ENCODE data around the gene FKBP9.
A peak's percentile ranks its signal among the peaks of the same experiment; 100 is the strongest.
"Not testable (repeated sequence)": the region's sequence is repeated elsewhere in the genome, so short reads cannot be mapped to it uniquely, and the experiment has no call there.

Gene FKBP9

GRCh38 chr7:32964461-32965159 is 7.4 kb downstream of the FKBP9 start:
- DNase-seq; H3K27ac ChIP-seq; in situ Hi-C loops (cut with HindIII; ENCODE audit: low pct_ligation_motif_present, low sequenced_read_pairs); H3K4me3 ChIP-seq (ENCODE audit: low read depth, low read length); H3K27me3 ChIP-seq (replicated peaks); H3K36me3 ChIP-seq (replicated peaks): not testable (repeated sequence)
- peak; percentile 41 for TF ChIP-seq CTCF (IDR thresholded peaks at IDR 0.05; ENCODE audit: low read depth, low read length, missing control alignments)

- H3K4me3 ChIP-seq (ENCODE audit: low read depth, low read length); H3K27ac ChIP-seq: not testable (repeated sequence)
Observed at GRCh38 chr7:32966489-32967267, 9.4 kb downstream of the FKBP9 start.

GRCh38 chr7:32967268-32967582 is 10.0 kb downstream of the FKBP9 start:
- H3K27ac ChIP-seq; H3K4me3 ChIP-seq (ENCODE audit: low read depth, low read length); DNase-seq; in situ Hi-C loops (cut with HindIII; ENCODE audit: low pct_ligation_motif_present, low sequenced_read_pairs); H3K27me3 ChIP-seq (replicated peaks); H3K36me3 ChIP-seq (replicated peaks): not testable (repeated sequence)

More at GRCh38 chr7:32966489-32967267, 9.4 kb downstream of the FKBP9 start:
- DNase-seq; H3K36me3 ChIP-seq (replicated peaks); H3K27me3 ChIP-seq (replicated peaks); in situ Hi-C loops (cut with HindIII; ENCODE audit: low pct_ligation_motif_present, low sequenced_read_pairs): not testable (repeated sequence)

- H3K36me3 ChIP-seq (replicated peaks); H3K27me3 ChIP-seq (replicated peaks); H3K27ac ChIP-seq; H3K4me3 ChIP-seq (ENCODE audit: low read depth, low read length); in situ Hi-C loops (cut with HindIII; ENCODE audit: low pct_ligation_motif_present, low sequenced_read_pairs); DNase-seq: not testable (repeated sequence)
Observed at GRCh38 chr7:32971967-32972366, 14.7 kb downstream of the FKBP9 start.

- H3K27me3 ChIP-seq (replicated peaks); in situ Hi-C loops (cut with HindIII; ENCODE audit: low pct_ligation_motif_present, low sequenced_read_pairs); H3K36me3 ChIP-seq (replicated peaks); H3K27ac ChIP-seq; DNase-seq; H3K4me3 ChIP-seq (ENCODE audit: low read depth, low read length): not testable (repeated sequence)
Observed at GRCh38 chr7:32977159-32977558, 19.9 kb downstream of the FKBP9 start.

GRCh38 chr7:32979246-32979645 is 22.0 kb downstream of the FKBP9 start:
- H3K27me3 ChIP-seq (replicated peaks); in situ Hi-C loops (cut with HindIII; ENCODE audit: low pct_ligation_motif_present, low sequenced_read_pairs); H3K27ac ChIP-seq; H3K36me3 ChIP-seq (replicated peaks); H3K4me3 ChIP-seq (ENCODE audit: low read depth, low read length): not testable (repeated sequence)
- DNase-seq, result peak; percentile 18

GRCh38 chr7:32979902-32980301 is 22.7 kb downstream of the FKBP9 start:
- in situ Hi-C loops (cut with HindIII; ENCODE audit: low pct_ligation_motif_present, low sequenced_read_pairs); H3K4me3 ChIP-seq (ENCODE audit: low read depth, low read length); H3K27me3 ChIP-seq (replicated peaks); H3K27ac ChIP-seq; DNase-seq; H3K36me3 ChIP-seq (replicated peaks): not testable (repeated sequence)

GRCh38 chr7:32988148-32988547 is 30.9 kb downstream of the FKBP9 start:
- H3K4me3 ChIP-seq (ENCODE audit: low read depth, low read length); in situ Hi-C loops (cut with HindIII; ENCODE audit: low pct_ligation_motif_present, low sequenced_read_pairs); H3K36me3 ChIP-seq (replicated peaks); H3K27me3 ChIP-seq (replicated peaks); DNase-seq; H3K27ac ChIP-seq: not testable (repeated sequence)

- H3K27ac ChIP-seq; DNase-seq; H3K27me3 ChIP-seq (replicated peaks); H3K4me3 ChIP-seq (ENCODE audit: low read depth, low read length); in situ Hi-C loops (cut with HindIII; ENCODE audit: low pct_ligation_motif_present, low sequenced_read_pairs); H3K36me3 ChIP-seq (replicated peaks): not testable (repeated sequence)
Observed at GRCh38 chr7:32991068-32991585, 33.9 kb downstream of the FKBP9 start.

- H3K36me3 ChIP-seq (replicated peaks); DNase-seq; H3K4me3 ChIP-seq (ENCODE audit: low read depth, low read length); H3K27me3 ChIP-seq (replicated peaks); H3K27ac ChIP-seq; in situ Hi-C loops (cut with HindIII; ENCODE audit: low pct_ligation_motif_present, low sequenced_read_pairs): not testable (repeated sequence)
Observed at GRCh38 chr7:32991975-32992700, 34.9 kb downstream of the FKBP9 start.

GRCh38 chr7:32992750-32993149 is 35.5 kb downstream of the FKBP9 start:
- in situ Hi-C loops (cut with HindIII; ENCODE audit: low pct_ligation_motif_present, low sequenced_read_pairs); H3K4me3 ChIP-seq (ENCODE audit: low read depth, low read length); H3K27me3 ChIP-seq (replicated peaks); H3K36me3 ChIP-seq (replicated peaks); DNase-seq; H3K27ac ChIP-seq: not testable (repeated sequence)

- H3K36me3 ChIP-seq (replicated peaks); in situ Hi-C loops (cut with HindIII; ENCODE audit: low pct_ligation_motif_present, low sequenced_read_pairs); H3K27me3 ChIP-seq (replicated peaks); H3K4me3 ChIP-seq (ENCODE audit: low read depth, low read length); DNase-seq; H3K27ac ChIP-seq: not testable (repeated sequence)
Observed at GRCh38 chr7:32997956-32998355, 40.7 kb downstream of the FKBP9 start.
